Stimulated activated effector memory CD8-positive, alpha-beta T cell treated with anti-CD3 and anti-CD28 coated beads, Interleukin-12 subunit alpha, Interleukin-12 subunit beta, amount 100 ng/mL, for 72 hours (primary cell): ENCODE data around the gene NHEJ1.
A peak's percentile ranks its signal among the peaks of the same experiment; 100 is the strongest.

Source experiments
- ATAC-seq: fragments of 150-1000 bp; cut with Tn5 transposase; 2 replicates; pipeline ENCODE4 v1.10.0; 2021
- DNase-seq, 2 donors: peaks; one replicate each; pipeline ENCODE4 v3.0.0; 2021 to 2022; ENCODE audit warnings: low spot score in 2 of 2
- H3K27ac Mint-ChIP-seq: one replicate; pipeline ENCODE4 v1.8.0; 2022; ENCODE audit warnings: mild to moderate bottlenecking, mixed read lengths
- H3K36me3 Mint-ChIP-seq: one replicate; pipeline ENCODE4 v1.8.0; 2022; ENCODE audit warnings: mild to moderate bottlenecking, mixed read lengths
- H3K4me1 Mint-ChIP-seq: one replicate; pipeline ENCODE4 v1.8.0; 2022; ENCODE audit warnings: mixed read lengths
- H3K4me3 Mint-ChIP-seq: one replicate; pipeline ENCODE4 v1.8.0; 2022; ENCODE audit warnings: mild to moderate bottlenecking, mixed read lengths
- H3K9me3 Mint-ChIP-seq: one replicate; pipeline ENCODE4 v1.8.0; 2022; ENCODE audit warnings: mixed read lengths

Gene NHEJ1

GRCh38 chr2:219078126-219078525 lies 82.5 kb downstream of the NHEJ1 start:
- H3K9me3 Mint-ChIP-seq: no peaks in the 10 kb centered on the region
- ATAC-seq (no peak), DNase-seq (no peak)
- no peaks in the 10 kb centered on the region for H3K4me1 Mint-ChIP-seq
- no peak overlapping the region for H3K4me3 Mint-ChIP-seq
- peaks cover 31% of the 10 kb centered on the region for H3K36me3 Mint-ChIP-seq
- no peak overlapping the region for H3K27ac Mint-ChIP-seq

GRCh38 chr2:219076253-219076652 lies 84.4 kb downstream of the NHEJ1 start:
- Mint-ChIP-seq H3K9me3 (no peaks in the 10 kb centered on the region), H3K27ac (no peak overlapping the region), H3K36me3 (peaks cover 31% of the 10 kb centered on the region), H3K4me1 (no peaks in the 10 kb centered on the region), H3K4me3 (no peak overlapping the region)
- ATAC-seq: no peak
- DNase-seq: no peak

GRCh38 chr2:219073413-219074129 lies 87.0 kb downstream of the NHEJ1 start:
- ATAC-seq (no peak), DNase-seq (no peak)
- no peaks in the 10 kb centered on the region for H3K9me3 Mint-ChIP-seq
- peaks cover 27% of the 10 kb centered on the region for H3K36me3 Mint-ChIP-seq
- H3K27ac Mint-ChIP-seq: no peak overlapping the region
- no peak overlapping the region for H3K4me3 Mint-ChIP-seq
- H3K4me1 Mint-ChIP-seq: no peaks in the 10 kb centered on the region

- Mint-ChIP-seq H3K36me3 (peaks cover 27% of the 10 kb centered on the region), H3K4me1 (no peaks in the 10 kb centered on the region), H3K4me3 (no peak overlapping the region), H3K9me3 (no peaks in the 10 kb centered on the region), H3K27ac (no peak overlapping the region)
- ATAC-seq (no peak), DNase-seq (no peak)
Measured at GRCh38 chr2:219072741-219073250, 87.8 kb downstream of the NHEJ1 start.

GRCh38 chr2:219071131-219071816 lies 89.3 kb downstream of the NHEJ1 start:
- ATAC-seq: no peak
- Mint-ChIP-seq H3K36me3 (peaks cover 12% of the 10 kb centered on the region), H3K4me3 (no peak overlapping the region), H3K27ac (no peak overlapping the region), H3K4me1 (no peaks in the 10 kb centered on the region), H3K9me3 (no peaks in the 10 kb centered on the region)
- DNase-seq: no peak

- Mint-ChIP-seq H3K9me3 (no peaks in the 10 kb centered on the region), H3K36me3 (no peaks in the 10 kb centered on the region), H3K4me1 (no peaks in the 10 kb centered on the region), H3K4me3 (no peak overlapping the region), H3K27ac (no peak overlapping the region)
- DNase-seq (no peak), ATAC-seq (no peak)
Measured at GRCh38 chr2:219065484-219065883, 95.1 kb downstream of the NHEJ1 start.

GRCh38 chr2:219062081-219062480 lies 98.5 kb downstream of the NHEJ1 start:
- Mint-ChIP-seq H3K27ac (no peak overlapping the region), H3K9me3 (no peaks in the 10 kb centered on the region), H3K4me1 (peaks cover 12% of the 10 kb centered on the region), H3K4me3 (no peak overlapping the region), H3K36me3 (no peaks in the 10 kb centered on the region)
- ATAC-seq (no peak), DNase-seq (no peak)

GRCh38 chr2:219060821-219061791 lies 99.5 kb downstream of the NHEJ1 start, which contains the start of gene IHH:
TSS of gene IHH (minus strand) at chr2:219060921. CDS start at chr2:219060467, 454 bp downstream.
- H3K27ac Mint-ChIP-seq: no peak within 1 kb of the TSS
- peak; percentile 17 for ATAC-seq
- DNase-seq: peak in 1 of 2 donors; percentile 54
- H3K4me3 Mint-ChIP-seq: peak within 1 kb of the TSS; percentile 50
- no peaks in the 10 kb centered on the region for H3K36me3 Mint-ChIP-seq
- peaks cover 12% of the 10 kb centered on the region for H3K4me1 Mint-ChIP-seq
- no peaks in the 10 kb centered on the region for H3K9me3 Mint-ChIP-seq

GRCh38 chr2:219059725-219060682 lies 100.6 kb downstream of the NHEJ1 start:
- H3K9me3 Mint-ChIP-seq: no peaks in the 10 kb centered on the region

GRCh38 chr2:219059375-219059724 lies 101.3 kb downstream of the NHEJ1 start:
- Mint-ChIP-seq H3K9me3 (no peaks in the 10 kb centered on the region), H3K27ac (no peak overlapping the region)

More at GRCh38 chr2:219059725-219060682, 100.6 kb downstream of the NHEJ1 start:
- Mint-ChIP-seq H3K4me3 (peak overlapping the region; percentile 50), H3K4me1 (peaks cover 12% of the 10 kb centered on the region), H3K36me3 (no peaks in the 10 kb centered on the region), H3K27ac (no peak overlapping the region)
- ATAC-seq (no peak), DNase-seq (peak in 1 of 2 donors; percentile 51)

GRCh38 chr2:219058541-219059374 lies 101.9 kb downstream of the NHEJ1 start:
- peaks cover 12% of the 10 kb centered on the region for H3K4me1 Mint-ChIP-seq
- H3K36me3 Mint-ChIP-seq: no peaks in the 10 kb centered on the region
- peak overlapping the region; percentile 50 for H3K4me3 Mint-ChIP-seq
- H3K9me3 Mint-ChIP-seq: no peaks in the 10 kb centered on the region
- no peak for ATAC-seq
- DNase-seq: peak in 1 of 2 donors; percentile 60
- no peak overlapping the region for H3K27ac Mint-ChIP-seq

More at GRCh38 chr2:219059375-219059724, 101.3 kb downstream of the NHEJ1 start:
- Mint-ChIP-seq H3K4me3 (peak overlapping the region; percentile 50), H3K36me3 (no peaks in the 10 kb centered on the region), H3K4me1 (peaks cover 12% of the 10 kb centered on the region)
- ATAC-seq (no peak), DNase-seq (no peak)

GRCh38 chr2:219057709-219058540 lies 102.7 kb downstream of the NHEJ1 start:
- DNase-seq: peak; percentile 72 to 90
- peak; percentile 89 for ATAC-seq
- H3K27ac Mint-ChIP-seq: no peak overlapping the region
- peak overlapping the region; percentile 48 for H3K4me3 Mint-ChIP-seq
- no peaks in the 10 kb centered on the region for H3K9me3 Mint-ChIP-seq
- peaks cover 12% of the 10 kb centered on the region for H3K4me1 Mint-ChIP-seq
- no peaks in the 10 kb centered on the region for H3K36me3 Mint-ChIP-seq
